ENCODE results near the gene NUDT8.
"Not testable (repeated sequence)": the region's sequence is repeated elsewhere in the genome, so short reads cannot be mapped to it uniquely, and the experiment has no call there.

DNA sequence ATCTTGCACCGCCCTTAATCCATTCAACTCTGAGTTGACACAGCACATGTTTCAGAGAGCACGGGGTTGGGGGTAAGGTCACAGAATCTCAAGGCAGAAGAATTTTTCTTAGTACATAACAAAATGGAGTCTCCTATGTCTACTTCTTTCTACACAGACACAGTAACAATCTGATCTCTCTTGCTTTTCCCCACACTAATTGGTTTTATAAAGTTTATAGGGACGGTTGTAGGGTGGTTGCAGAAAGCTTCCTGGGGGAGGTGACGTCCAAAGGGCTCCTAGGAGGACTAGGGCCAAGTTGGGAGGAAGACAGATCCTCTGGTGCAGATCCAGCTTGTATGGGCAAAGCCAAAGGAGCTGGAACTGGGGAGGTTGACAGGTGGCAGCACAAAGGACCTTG, 25.6 kb downstream of the NUDT8 start:
- TF ChIP-seq POLR2AphosphoS5 (IDR thresholded peaks at IDR 0.05; ENCODE audit: borderline replicate concordance, low read depth, low read length); EZH2 (IDR thresholded peaks at IDR 0.05): not testable (repeated sequence)
